Kidney (tissue), 14 donors: ENCODE data around the gene LGR6. TPM values are rescaled to one million over a fixed set of nuclear protein-coding genes. Genes with fewer than 3 reads are reported as not detected.
A peak's percentile ranks its signal among the peaks of the same experiment; 100 is the strongest.

Experiments used
- DNase-seq, 5 donors: peaks; one replicate each; pipeline ENCODE4 v3.0.0-alpha.2; 2013 to 2020
- FAIRE-seq: peaks from 2 replicates; lab custom pipeline; 2012; peaks lifted over from hg19 to GRCh38; lab: Jason Lieb, UNC
- H3K27ac ChIP-seq, 2 donors: one replicate each; pipeline ENCODE4 v1.7.0; 2013; ENCODE audit warnings: low read depth in 2 of 2, low read length in 2 of 2, inconsistent platforms in 1 of 2
- H3K27me3 ChIP-seq: one replicate; pipeline ENCODE4 v1.7.1; 2013; ENCODE audit warnings: low read length, inconsistent platforms; ENCODE audit not compliant: control insufficient read depth, insufficient read depth
- H3K36me3 ChIP-seq, 3 donors: one replicate each; pipeline versions ENCODE4 v1.7.0 to v1.7.1; 2013; ENCODE audit warnings: low read length in 3 of 3, control low read depth in 1 of 3, inconsistent platforms in 1 of 3; ENCODE audit not compliant: insufficient read depth in 3 of 3, control insufficient read depth in 2 of 3
- H3K4me1 ChIP-seq, 3 donors: one replicate each; pipeline versions ENCODE4 v1.7.0 to v1.7.1; 2013; ENCODE audit warnings: low read length in 3 of 3, inconsistent platforms in 1 of 3, low read depth in 1 of 3; ENCODE audit not compliant: control insufficient read depth in 2 of 3, insufficient read depth in 2 of 3
- H3K4me3 ChIP-seq, 3 donors: one replicate each; pipeline versions ENCODE4 v1.7.0 to v1.8.1; 2013; ENCODE audit warnings: low read length in 3 of 3, control low read depth in 1 of 3, inconsistent platforms in 1 of 3
- H3K9ac ChIP-seq, 3 donors: one replicate each; pipeline versions ENCODE4 v1.7.0 to v1.7.1; 2013; ENCODE audit warnings: low read length in 3 of 3, control low read depth in 1 of 3, inconsistent platforms in 1 of 3
- H3K9me3 ChIP-seq, 3 donors: one replicate each; pipeline versions ENCODE4 v1.7.0 to v1.7.1; 2013; ENCODE audit warnings: low read length in 3 of 3, control low read depth in 1 of 3, inconsistent platforms in 1 of 3; ENCODE audit not compliant: control insufficient read depth in 2 of 3, insufficient read depth in 1 of 3
- CTCF ChIP-seq: IDR thresholded peaks from 3 replicates; pipeline ENCODE4 v1.5.1; 2012; ENCODE audit warnings: mild to moderate bottlenecking, moderate library complexity, borderline replicate concordance; ENCODE audit not compliant: insufficient read depth; ENCODE audit errors: extremely low read depth
- intact Hi-C: fragments of 100-400 bp; cut with DNase I; formaldehyde crosslinking; loops from one replicate; pipeline ENCODE4 v1.11.1; 2022
- polyA plus RNA-seq: library from polyadenylated mRNA; stranded (reverse); fragments of 350-450 nt; fragmentation: Illumina TruSeq; extraction: RNeasy Lipid Tissue Mini Kit (QIAGEN cat#74804); gene quantifications from one replicate; pipeline ENCODE4 v1.2.3, GENCODE V29; 2014; ENCODE audit warnings: low read depth, low replicate concordance; ENCODE audit not compliant: insufficient read depth
- total RNA-seq: library from RNA; stranded (reverse); fragmentation: NEBNext Ultra II Directional; extraction: Animal tissue kit (Norgen Biotek cat#: 25700); gene quantifications from one replicate; pipeline ENCODE4 v1.2.1, GENCODE V29; 2021
- donor health status: control.
- donor health status: control.
- donor health status: control.
- donor health status: control.
- donor health status: control.
- donor health status: DM: yes; HTN: yes; CAD: no.
- donor health status: Normal renal cell carcinoma (clear cell type).

The LGR6 gene
- total and polyA plus RNA-seq, 2 donors from 2014 or later = 1.8 to 4.1 TPM

- intact Hi-C loops = no loop called here
Observed at GRCh38 chr1:202154148-202154765, 39.3 kb upstream of the LGR6 start.

GRCh38 chr1:202154766-202155477 lies 38.7 kb upstream of the LGR6 start:
- no peaks in the 10 kb centered on the region for H3K36me3 ChIP-seq
- intact Hi-C loops = no loop called here
- FAIRE-seq (no peak), DNase-seq (peak in 4 of 5 donors; percentile 81 to 93 (median 86))
- no peak overlapping the region for H3K27ac ChIP-seq
- no peak overlapping the region for H3K9ac ChIP-seq
- peaks cover 0 to 7% (median 0%) of the 10 kb centered on the region in 3 donors for H3K4me1 ChIP-seq
- H3K27me3 ChIP-seq = no peaks in the 10 kb centered on the region
- TF ChIP-seq CTCF = peak; percentile 34
- no peaks in the 10 kb centered on the region for H3K9me3 ChIP-seq
- no peak overlapping the region for H3K4me3 ChIP-seq

More at GRCh38 chr1:202154148-202154765, 39.3 kb upstream of the LGR6 start:
- H3K27me3 ChIP-seq = no peaks in the 10 kb centered on the region
- no peaks in the 10 kb centered on the region for H3K9me3 ChIP-seq
- no peak for TF ChIP-seq CTCF
- no peaks in the 10 kb centered on the region for H3K36me3 ChIP-seq
- no peak for DNase-seq
- H3K4me1 ChIP-seq = peaks cover 0 to 7% (median 0%) of the 10 kb centered on the region in 3 donors
- FAIRE-seq = no peak
- H3K9ac ChIP-seq = no peak overlapping the region
- no peak overlapping the region for H3K27ac ChIP-seq
- H3K4me3 ChIP-seq = no peak overlapping the region

- H3K4me1 ChIP-seq = peaks cover 0 to 7% (median 0%) of the 10 kb centered on the region in 3 donors
- FAIRE-seq (no peak), DNase-seq (peak in 3 of 5 donors; percentile 12 to 91 (median 55))
- H3K27me3 ChIP-seq = no peaks in the 10 kb centered on the region
- no peaks in the 10 kb centered on the region for H3K36me3 ChIP-seq
- H3K4me3 ChIP-seq = no peak overlapping the region
- intact Hi-C loops = no loop called here
- no peak overlapping the region for H3K9ac ChIP-seq
- no peak overlapping the region for H3K27ac ChIP-seq
- no peaks in the 10 kb centered on the region for H3K9me3 ChIP-seq
- no peak for TF ChIP-seq CTCF
Observed at GRCh38 chr1:202155478-202156021, 38.0 kb upstream of the LGR6 start.
